ENCODE measurements around the gene LAMC1. TPM values are rescaled to one million over a fixed set of nuclear protein-coding genes. Genes with fewer than 3 reads are reported as not detected.

Gene LAMC1
- total RNA-seq, 2 donors from 2014 or later, result 273 to 362 TPM

- DNase-seq (ENCODE audit: low spot score), result no peak
- Histone ChIP-seq H3K9me3 (no peaks in the 10 kb centered on the region), H3K27me3 (replicated peaks; ENCODE audit: insufficient read depth) (no peaks in the 10 kb centered on the region), H3K36me3 (no peaks in the 10 kb centered on the region), H3K27ac (peak overlapping the region in 1 of 2 donors; percentile 54), H3K4me1 (ENCODE audit: control insufficient read depth in 1 of 2, low read depth in 2 of 2) (peaks cover 58 to 93% of the 10 kb centered on the region in 2 donors), H3K4me3 (no peak overlapping the region)
- TF ChIP-seq CTCF (IDR thresholded peaks at IDR 0.05), result no peak
- no peak for ATAC-seq (ENCODE audit: insufficient number of reproducible peaks, low FRiP score, low read depth)
Measured at GRCh38 chr1:183043254-183043653, 20.0 kb downstream of the LAMC1 start.

- no peak for TF ChIP-seq CTCF (IDR thresholded peaks at IDR 0.05)
- no peak for ATAC-seq (ENCODE audit: insufficient number of reproducible peaks, low FRiP score, low read depth)
- Histone ChIP-seq H3K36me3 (no peaks in the 10 kb centered on the region), H3K27me3 (replicated peaks; ENCODE audit: insufficient read depth) (no peaks in the 10 kb centered on the region), H3K9me3 (no peaks in the 10 kb centered on the region), H3K4me1 (ENCODE audit: control insufficient read depth in 1 of 2, low read depth in 2 of 2) (peaks cover 53 to 93% of the 10 kb centered on the region in 2 donors), H3K4me3 (peak overlapping the region; percentile 24), H3K27ac (peak overlapping the region; percentile 41 to 54)
- DNase-seq (ENCODE audit: low spot score), result no peak
Measured at GRCh38 chr1:183043872-183044854, 20.9 kb downstream of the LAMC1 start.

DNA sequence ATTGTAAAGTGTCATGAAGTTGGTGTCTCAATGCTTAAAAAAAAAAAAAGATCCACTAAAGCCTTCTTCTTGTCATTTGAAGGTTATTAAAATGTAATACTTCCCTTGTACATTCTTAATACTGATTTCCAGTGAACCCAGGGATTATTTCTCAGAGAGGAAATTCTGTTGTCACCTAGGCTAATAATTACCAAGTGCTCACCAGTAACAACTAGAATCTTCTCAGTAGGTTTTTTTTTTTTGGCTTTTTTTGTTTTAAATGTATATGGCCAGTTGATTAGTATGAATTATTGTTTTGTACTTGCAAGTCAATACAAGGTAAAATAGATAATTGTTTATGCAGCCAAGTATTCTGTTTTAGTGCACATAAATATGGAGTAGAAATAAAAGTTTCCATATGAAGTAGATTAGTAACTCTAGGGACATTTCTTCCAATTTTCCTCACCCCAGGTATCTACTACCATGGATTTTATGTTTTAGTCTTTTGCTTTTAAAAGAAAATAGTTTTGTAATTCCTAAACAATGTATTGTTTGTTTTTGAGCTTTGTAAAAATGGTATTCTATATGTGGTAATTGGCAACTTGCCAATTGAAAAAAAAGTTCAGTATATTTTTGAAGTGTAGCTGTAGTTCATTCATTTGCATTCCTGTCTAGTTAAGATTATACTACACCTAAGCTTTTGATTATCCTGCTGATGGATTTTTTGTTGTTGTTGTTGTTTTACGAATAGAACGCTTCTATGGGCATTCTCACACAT is 21.9 kb downstream of the LAMC1 start:
- H3K27ac ChIP-seq, result peak overlapping the region; percentile 41 to 54
- H3K27me3 ChIP-seq (replicated peaks; ENCODE audit: insufficient read depth), result no peaks in the 10 kb centered on the region
- ATAC-seq (ENCODE audit: insufficient number of reproducible peaks, low FRiP score, low read depth) (no peak), DNase-seq (ENCODE audit: low spot score) (no peak)
- H3K36me3 ChIP-seq, result no peaks in the 10 kb centered on the region
- no peaks in the 10 kb centered on the region for H3K9me3 ChIP-seq
- no peak for TF ChIP-seq CTCF (IDR thresholded peaks at IDR 0.05)
- peaks cover 50 to 84% of the 10 kb centered on the region in 2 donors for H3K4me1 ChIP-seq (ENCODE audit: control insufficient read depth in 1 of 2, low read depth in 2 of 2)
- peak overlapping the region; percentile 24 for H3K4me3 ChIP-seq

GRCh38 chr1:183048087-183049085 is 25.2 kb downstream of the LAMC1 start:
- DNase-seq (ENCODE audit: low spot score), result no peak
- Histone ChIP-seq H3K9me3 (no peaks in the 10 kb centered on the region), H3K36me3 (no peaks in the 10 kb centered on the region), H3K4me1 (ENCODE audit: control insufficient read depth in 1 of 2, low read depth in 2 of 2) (peaks cover 49 to 79% of the 10 kb centered on the region in 2 donors), H3K27ac (no peak overlapping the region), H3K4me3 (no peak overlapping the region), H3K27me3 (replicated peaks; ENCODE audit: insufficient read depth) (no peaks in the 10 kb centered on the region)
- ATAC-seq (ENCODE audit: insufficient number of reproducible peaks, low FRiP score, low read depth), result no peak
- TF ChIP-seq CTCF (IDR thresholded peaks at IDR 0.05), result no peak
